H1 (cell line): ENCODE data around the gene PRR36. TPM values are rescaled to one million over a fixed set of nuclear protein-coding genes. Genes with fewer than 3 reads are reported as not detected.

Experiments
- CTCF ChIA-PET: fragments of 300-600 bp; sonication (Branson Sonifier 250); formaldehyde crosslinking; loops from one replicate; lab custom pipeline; 2021; ENCODE audit not compliant: partially characterized antibody; lab: Charles Lee
- POLR2A ChIA-PET: fragments of 300-600 bp; sonication (Branson Sonifier 250); formaldehyde crosslinking; loops from one replicate; lab custom pipeline; 2021; ENCODE audit warnings: inconsistent platforms; ENCODE audit not compliant: partially characterized antibody; lab: Charles Lee
- DNase-seq, 2 experiments: peaks; one replicate each; pipeline versions ENCODE4 v3.0.0 to v3.0.0-alpha.2; 2010 to 2022; ENCODE audit warnings: low spot score in 2 of 2, low read depth in 1 of 2, mixed read lengths in 1 of 2
- FAIRE-seq: peaks from 2 replicates; lab custom pipeline; 2011; peaks lifted over from hg19 to GRCh38; lab: Jason Lieb, UNC
- H2AFZ ChIP-seq: 2 replicates; pipeline ENCODE4 v1.8.1; 2012; ENCODE audit warnings: low read length, inconsistent platforms
- H2AK5ac ChIP-seq: 2 replicates; pipeline ENCODE4 v1.6.1; 2013; ENCODE audit warnings: low read depth, low read length
- H2BK120ac ChIP-seq: replicated peaks from 2 replicates; pipeline ENCODE3; 2013; ENCODE audit warnings: low read depth, low read length, inconsistent platforms
- H2BK12ac ChIP-seq: 2 replicates; pipeline ENCODE4 v1.6.1; 2013; ENCODE audit warnings: low read depth, low read length
- H2BK15ac ChIP-seq: 2 replicates; pipeline ENCODE4 v1.6.1; 2013; ENCODE audit warnings: low read length
- H2BK20ac ChIP-seq: 2 replicates; pipeline ENCODE4 v1.6.1; 2013; ENCODE audit warnings: low read length
- H2BK5ac ChIP-seq: 2 replicates; pipeline ENCODE4 v1.6.1; 2013; ENCODE audit warnings: low read depth, low read length
- H3K14ac ChIP-seq: 2 replicates; pipeline ENCODE4 v1.6.1; 2013; ENCODE audit warnings: inconsistent platforms; ENCODE audit not compliant: insufficient read length
- H3K18ac ChIP-seq: 2 replicates; pipeline ENCODE4 v1.6.1; 2013; ENCODE audit warnings: low read length; ENCODE audit errors: extremely low read depth
- H3K23ac ChIP-seq: 2 replicates; pipeline ENCODE4 v1.6.1; 2013; ENCODE audit warnings: inconsistent platforms; ENCODE audit not compliant: insufficient read length
- H3K23me2 ChIP-seq: 2 replicates; pipeline ENCODE4 v1.6.1; 2013; ENCODE audit warnings: low read depth, low read length
- H3K27ac ChIP-seq: 2 replicates; pipeline ENCODE4 v1.6.1; 2011; ENCODE audit warnings: low read depth, low read length, inconsistent platforms
- H3K27me3 ChIP-seq, 4 experiments: replicated peaks in 1 of 4; 1 replicate in 1 of 4; 2 replicates in 3 of 4; pipeline versions ENCODE4 v1.6.1 to v1.8.1; 2011 to 2013; ENCODE audit warnings: low read length in 3 of 4, mild to moderate bottlenecking in 3 of 4, inconsistent platforms in 2 of 4, mixed read lengths in 2 of 4, moderate library complexity in 1 of 4; ENCODE audit not compliant: control insufficient read depth in 3 of 4, insufficient read depth in 3 of 4; ENCODE audit errors: extremely low read depth in 1 of 4
- H3K36me3 ChIP-seq, 4 experiments: 2 replicates each; pipeline versions ENCODE4 v1.6.1 to v1.8.1; 2011 to 2013; ENCODE audit warnings: mild to moderate bottlenecking in 4 of 4, low read length in 3 of 4, moderate library complexity in 2 of 4, control low read depth in 1 of 4, inconsistent platforms in 1 of 4; ENCODE audit not compliant: insufficient read depth in 4 of 4, control insufficient read depth in 2 of 4
- H3K4ac ChIP-seq: replicated peaks from 2 replicates; pipeline ENCODE3; 2013; ENCODE audit warnings: low read length, low read depth, mixed read lengths, inconsistent platforms; ENCODE audit not compliant: insufficient read length
- H3K4me1 ChIP-seq, 4 experiments: replicated peaks in 1 of 4; 1 replicate in 1 of 4; 2 replicates in 3 of 4; pipeline versions ENCODE4 v1.6.1 to v1.8.1; 2011 to 2013; ENCODE audit warnings: low read length in 3 of 4, inconsistent platforms in 2 of 4, mixed read lengths in 1 of 4; ENCODE audit not compliant: insufficient read depth in 4 of 4, control insufficient read depth in 3 of 4
- H3K4me2 ChIP-seq, 2 experiments: 2 replicates each; pipeline versions ENCODE4 v1.6.1 to v1.8.1; 2011 to 2013; ENCODE audit warnings: low read depth in 2 of 2, low read length in 2 of 2, control low read depth in 1 of 2, inconsistent platforms in 1 of 2, mild to moderate bottlenecking in 1 of 2; ENCODE audit not compliant: insufficient read depth in 1 of 2
- H3K4me3 ChIP-seq, 4 experiments: fragments of 200-600, 300-600 bp in 1 of 4; sonication (generic), shearing (Covaris generic), sonication (Bioruptor Twin) in 1 of 4; 2 replicates each; pipeline versions ENCODE4 v1.5.1 to v1.8.1; 2011 to 2016; ENCODE audit warnings: low read length in 4 of 4, low read depth in 3 of 4, control low read depth in 2 of 4, inconsistent platforms in 2 of 4, mild to moderate bottlenecking in 2 of 4, mixed read lengths in 1 of 4, moderate library complexity in 1 of 4; ENCODE audit not compliant: insufficient read depth in 2 of 4; ENCODE audit errors: extremely low read depth in 1 of 4
- H3K56ac ChIP-seq: replicated peaks from 2 replicates; pipeline ENCODE3; 2013; ENCODE audit warnings: low read depth, mild to moderate bottlenecking, mixed read lengths, low read length, inconsistent platforms; ENCODE audit not compliant: insufficient read length
- H3K79me1 ChIP-seq: 2 replicates; pipeline ENCODE4 v1.6.1; 2013; ENCODE audit warnings: low read depth, low read length, control low read depth
- H3K79me2 ChIP-seq, 2 experiments: 2 replicates each; pipeline versions ENCODE4 v1.6.1 to v1.8.1; 2012 to 2013; ENCODE audit warnings: low read length in 2 of 2, mild to moderate bottlenecking in 2 of 2, inconsistent platforms in 1 of 2; ENCODE audit not compliant: insufficient read depth in 2 of 2, control insufficient read depth in 1 of 2
- H3K9ac ChIP-seq, 4 experiments: replicated peaks in 1 of 4; 1 replicate in 1 of 4; 2 replicates in 3 of 4; pipeline versions ENCODE4 v1.6.1 to v1.8.1; 2011 to 2013; ENCODE audit warnings: low read depth in 3 of 4, low read length in 3 of 4, control low read depth in 2 of 4, mild to moderate bottlenecking in 2 of 4, moderate library complexity in 2 of 4, inconsistent platforms in 1 of 4; ENCODE audit errors: extremely low read depth in 1 of 4
- H3K9me3 ChIP-seq, 2 experiments: 2 replicates each; pipeline versions ENCODE4 v1.6.1 to v1.8.1; 2012 to 2013; ENCODE audit warnings: mild to moderate bottlenecking in 2 of 2, moderate library complexity in 2 of 2, control low read depth in 1 of 2, inconsistent platforms in 1 of 2, low read depth in 1 of 2, low read length in 1 of 2, mixed read lengths in 1 of 2; ENCODE audit not compliant: insufficient read depth in 2 of 2
- H4K20me1 ChIP-seq, 2 experiments: replicated peaks in 1 of 2; 2 replicates each; pipeline versions ENCODE3 to v1.8.1; 2011 to 2013; ENCODE audit warnings: inconsistent platforms in 2 of 2, low read length in 2 of 2, mild to moderate bottlenecking in 1 of 2; ENCODE audit not compliant: insufficient read depth in 2 of 2, control insufficient read depth in 1 of 2
- H4K5ac ChIP-seq: 2 replicates; pipeline ENCODE4 v1.6.1; 2013; ENCODE audit warnings: low read length, low read depth, mixed read lengths, inconsistent platforms; ENCODE audit not compliant: insufficient read length
- H4K8ac ChIP-seq: 2 replicates; pipeline ENCODE4 v1.8.0; 2013; ENCODE audit warnings: mild to moderate bottlenecking, moderate library complexity, low read length, inconsistent platforms; ENCODE audit not compliant: insufficient read depth; ENCODE audit errors: extremely low read depth
- H4K91ac ChIP-seq: replicated peaks from 2 replicates; pipeline ENCODE3; 2013; ENCODE audit warnings: low read length, mixed read lengths, inconsistent platforms; ENCODE audit not compliant: insufficient read length
- JUND ChIP-seq: IDR thresholded peaks from 2 replicates; pipeline ENCODE4 v1.6.1; 2011; ENCODE audit warnings: mild to moderate bottlenecking, improper control_type of control experiment, low read length
- RNF2 ChIP-seq: fragments of 200-900, 300-1000 bp; sonication (generic); IDR thresholded peaks from 2 replicates; pipeline ENCODE4 v1.7.1; 2016; ENCODE audit warnings: borderline replicate concordance, low read depth, mild to moderate bottlenecking, antibody characterized with exemption, low read length; ENCODE audit not compliant: poor library complexity, severe bottlenecking; ENCODE audit errors: missing control alignments
- WGBS, 2 experiments: shearing (Covaris generic) in 1 of 2; methylation state at CpG; one replicate each; pipeline versions ENCODE4 v1.1.6 to v1.1.7; 2013 to 2015; ENCODE audit warnings: low lambda C conversion rate in 2 of 2, mixed read lengths in 2 of 2, inconsistent platforms in 1 of 2, low coverage in 1 of 2, missing lambda C conversion rate in 1 of 2; ENCODE audit not compliant: insufficient replicate concordance in 2 of 2, insufficient coverage in 1 of 2, insufficient read length in 1 of 2; ENCODE audit errors: extremely low coverage in 1 of 2, missing lambda C conversion rate in 1 of 2; 5-methylcytosine and 5-hydroxymethylcytosine counted together
- polyA plus RNA-seq, 7 experiments: library from polyadenylated mRNA; depleted of rRNA in 3 of 7; stranded (reverse) in 5 of 7; unstranded in 2 of 7; fragments of >200 nt in 5 of 7; fragments of 200-250 nt in 2 of 7; gene quantifications; 1 replicate in 5 of 7; 2 replicates in 1 of 7; 4 replicates in 1 of 7; pipeline versions ENCODE4 v1.2.1 to v1.2.3, GENCODE V29; 2011 to 2013; ENCODE audit warnings: missing spikeins in 2 of 7, mixed read lengths in 2 of 7
- total RNA-seq: library from RNA; stranded (reverse); fragmentation: NEBNext Ultra II Directional; extraction: Animal tissue kit (Norgen Biotek cat#: 25700); gene quantifications from 2 replicates; pipeline ENCODE4 v1.2.1, GENCODE V29; 2021
- TF ChIP-seq, protein P1 (sequence below): IDR thresholded peaks from 2 replicates; pipeline ENCODE4 v1.6.1; 2012; ENCODE audit warnings: inconsistent platforms
- TF ChIP-seq, protein P2 (sequence below): IDR thresholded peaks from 2 replicates; pipeline ENCODE4 v1.6.1; 2012; ENCODE audit warnings: inconsistent platforms

PRR36 gene
- total and polyA plus RNA-seq, 2 of the 8 experiments (the other 6 are each of a cell fraction or from before 2014, with no cell fraction given): 1.6 to 23.9 TPM

DNA sequence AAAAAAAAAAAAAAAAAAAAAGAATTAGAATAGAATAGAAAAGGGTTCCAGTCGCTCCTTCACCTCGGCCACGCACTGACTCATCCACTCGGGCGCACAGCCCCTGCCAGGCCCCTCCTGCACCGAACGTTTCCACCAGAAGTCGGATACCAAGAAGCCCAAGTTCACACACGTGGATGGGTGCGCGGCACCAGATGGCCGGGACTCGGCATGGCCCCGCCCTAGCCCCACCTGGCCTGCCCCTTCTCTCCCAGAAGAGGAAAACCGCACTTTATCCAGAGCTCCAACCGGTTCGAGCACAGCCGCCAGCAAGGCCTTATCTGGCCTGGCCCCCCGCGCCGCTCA, 5.9 kb downstream of the PRR36 start:
- no peak for TF ChIP-seq RNF2
- TF ChIP-seq, protein P1, sequence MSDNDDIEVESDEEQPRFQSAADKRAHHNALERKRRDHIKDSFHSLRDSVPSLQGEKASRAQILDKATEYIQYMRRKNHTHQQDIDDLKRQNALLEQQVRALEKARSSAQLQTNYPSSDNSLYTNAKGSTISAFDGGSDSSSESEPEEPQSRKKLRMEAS: peak; percentile 68
- no peak for TF ChIP-seq JUND
- TF ChIP-seq, protein P2, sequence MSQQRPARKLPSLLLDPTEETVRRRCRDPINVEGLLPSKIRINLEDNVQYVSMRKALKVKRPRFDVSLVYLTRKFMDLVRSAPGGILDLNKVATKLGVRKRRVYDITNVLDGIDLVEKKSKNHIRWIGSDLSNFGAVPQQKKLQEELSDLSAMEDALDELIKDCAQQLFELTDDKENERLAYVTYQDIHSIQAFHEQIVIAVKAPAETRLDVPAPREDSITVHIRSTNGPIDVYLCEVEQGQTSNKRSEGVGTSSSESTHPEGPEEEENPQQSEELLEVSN: peak; percentile 53
- Histone ChIP-seq H3K23me2 (peaks cover 9% of the 10 kb centered on the region; the same call in 1 of the 2 replicates), H3K27ac (no peak overlapping the region), H2AK5ac (no peak overlapping the region), H3K9me3 (no peaks in the 10 kb centered on the region), H3K4me2 (peak overlapping the region; percentile 75 to 86), H2BK5ac (peak overlapping the region; percentile 24; the same call in 1 of the 2 replicates), H3K4me3 (peak overlapping the region; percentile 11 to 61 (median 31); a peak in 6 of 8 replicates), H3K79me1 (no peaks in the 10 kb centered on the region), H3K9ac (no peak overlapping the region), H3K56ac (no peak overlapping the region), H3K4me1 (peaks cover 0 to 31% (median 19%) of the 10 kb centered on the region in 4 experiments; a peak in 5 of 7 replicates), H4K5ac (no peak overlapping the region), H2BK120ac (no peak overlapping the region), H4K20me1 (peaks cover 4 to 13% of the 10 kb centered on the region in 2 experiments), H2BK20ac (no peak overlapping the region), H2BK12ac (0 out of 2 replicates have a peak overlapping the region, but pooled peaks have one; percentile 17), H3K36me3 (no peaks in the 10 kb centered on the region), H4K8ac (no peak overlapping the region), H3K14ac (no peak overlapping the region), H3K23ac (no peak overlapping the region), H3K27me3 (peaks cover 8 to 35% (median 24%) of the 10 kb centered on the region in 4 experiments), H2AFZ (no peak overlapping the region), H3K4ac (no peak overlapping the region), H3K79me2 (no peaks in the 10 kb centered on the region), H2BK15ac (no peak overlapping the region), H3K18ac (no peak overlapping the region; the same call in 1 of the 2 replicates), H4K91ac (no peak overlapping the region)
- CTCF ChIA-PET: interaction anchor here (0.6 to 2.1 kb wide), 20 partner anchors 11 to 362 kb away, joined by 3 to 22 read pairs (median 5); partner anchors contain the start of genes MAP2K7, SNAPC2, TGFBR3L and TIMM44
- WGBS, 2 experiments: 33% methylated on average over 20 of the region's 21 CpGs; no CpG with 5 or more reads in 1 of the 2 experiments
- DNase-seq: no peak
- FAIRE-seq: no peak
- POLR2A ChIA-PET: interaction anchor here (0.7 to 10.5 kb wide), 11 partner anchors 8 to 75 kb away, joined by 3 to 106 read pairs (median 4); partner anchors contain the start of genes SNAPC2, TGFBR3L and TIMM44
